Memory B cell (primary cell): ENCODE results near the gene GNG5.

Experiments used
- ATAC-seq: fragments of 150-1000 bp; cut with Tn5 transposase; 2 replicates; pipeline ENCODE4 v1.10.0; 2021; ENCODE audit warnings: low read depth, mild to moderate bottlenecking, moderate library complexity
- DNase-seq, 2 donors: peaks; one replicate each; pipeline ENCODE4 v3.0.0; 2022; ENCODE audit warnings: low spot score in 2 of 2
- H3K27ac Mint-ChIP-seq: one replicate; pipeline ENCODE4 v1.8.0; 2022; ENCODE audit warnings: mild to moderate bottlenecking, moderate library complexity, mixed read lengths
- H3K27me3 Mint-ChIP-seq: one replicate; pipeline ENCODE4 v1.8.0; 2022; ENCODE audit warnings: mixed read lengths
- H3K36me3 Mint-ChIP-seq: one replicate; pipeline ENCODE4 v1.8.0; 2022; ENCODE audit warnings: mild to moderate bottlenecking, mixed read lengths
- H3K4me1 Mint-ChIP-seq: one replicate; pipeline ENCODE4 v1.8.0; 2022; ENCODE audit warnings: mixed read lengths
- H3K4me3 Mint-ChIP-seq: one replicate; pipeline ENCODE4 v1.8.0; 2022; ENCODE audit warnings: mild to moderate bottlenecking, moderate library complexity, mixed read lengths
- H3K9me3 Mint-ChIP-seq: one replicate; pipeline ENCODE4 v1.8.0; 2022; ENCODE audit warnings: mixed read lengths

GNG5 gene

DNA sequence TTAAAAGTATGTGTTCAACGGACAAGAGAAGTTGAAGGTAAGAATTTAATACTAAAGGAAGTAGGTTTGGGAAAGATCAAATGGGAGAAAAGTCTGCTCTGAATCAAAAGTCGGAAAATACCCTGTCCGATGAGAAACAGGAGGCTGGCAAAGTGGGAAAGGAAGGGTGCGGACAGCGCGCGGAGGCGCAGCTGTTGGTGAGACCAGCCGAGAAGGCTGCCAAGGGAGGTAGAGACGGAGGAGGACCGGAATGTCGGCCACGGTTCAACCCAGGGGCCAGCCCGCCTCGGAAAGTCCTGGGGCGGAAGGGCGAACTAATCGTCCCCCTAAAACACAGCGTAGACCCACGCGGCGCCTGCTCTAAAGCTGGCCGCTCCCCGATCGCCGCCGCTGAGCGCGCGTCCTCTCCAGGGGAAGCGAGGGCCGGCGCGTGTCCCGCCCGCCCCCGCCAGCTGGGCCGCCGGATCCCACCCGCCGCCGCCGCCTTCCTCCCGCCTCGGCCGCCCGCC, 834 bp downstream of the GNG5 start:
- H3K4me3 Mint-ChIP-seq, result peak overlapping the region; percentile 90
- ATAC-seq (peak; percentile 46), DNase-seq (no peak)
- peak overlapping the region; percentile 94 for H3K27ac Mint-ChIP-seq
- no peaks in the 10 kb centered on the region for H3K9me3 Mint-ChIP-seq
- no peaks in the 10 kb centered on the region for H3K27me3 Mint-ChIP-seq
- peaks cover 24% of the 10 kb centered on the region for H3K4me1 Mint-ChIP-seq
- H3K36me3 Mint-ChIP-seq, result peaks cover 3% of the 10 kb centered on the region

DNA sequence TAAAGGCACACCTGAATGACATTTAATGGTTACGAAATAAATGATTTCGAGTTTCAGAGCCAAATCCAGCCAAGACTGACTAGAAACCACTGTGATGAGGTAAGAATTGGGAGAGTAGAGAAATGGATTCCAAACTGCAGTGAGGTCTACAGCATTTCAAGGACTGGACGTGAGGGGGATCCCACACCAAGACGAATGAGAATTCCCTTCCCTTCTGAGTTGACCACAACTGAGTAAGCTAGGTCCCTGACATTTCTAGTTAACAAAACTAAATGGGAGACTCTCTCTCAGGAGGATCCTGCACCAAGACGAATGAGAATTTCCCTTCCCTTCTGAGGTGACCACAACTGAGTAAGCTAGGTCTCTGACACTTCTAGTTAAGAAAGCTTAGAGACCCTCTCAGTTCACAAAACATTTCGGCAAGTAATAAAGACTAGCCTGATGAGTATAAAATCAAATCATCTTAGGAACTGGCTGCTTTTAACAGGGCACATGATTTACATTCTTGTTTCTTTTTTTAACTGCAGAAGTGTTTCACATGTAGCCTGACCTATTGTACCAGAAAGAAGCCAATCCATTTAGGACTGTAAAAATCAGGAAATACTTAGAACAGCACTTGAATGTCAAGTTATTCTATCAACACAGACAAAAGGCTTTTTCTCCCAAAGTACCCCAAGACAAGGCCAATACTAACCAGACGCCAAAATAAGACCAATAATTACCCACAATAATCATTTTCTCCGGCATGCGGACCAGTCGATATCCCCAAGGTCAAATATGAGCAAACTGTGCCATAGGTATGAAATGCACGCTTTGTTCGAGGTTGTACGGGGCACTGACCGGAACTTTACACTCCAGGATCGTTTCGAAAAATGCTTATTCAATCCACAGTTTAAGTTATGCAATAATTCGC, 1.5 kb downstream of the GNG5 start:
- Mint-ChIP-seq H3K4me3 (peak overlapping the region; percentile 90), H3K9me3 (no peaks in the 10 kb centered on the region), H3K4me1 (peaks cover 24% of the 10 kb centered on the region), H3K27me3 (no peaks in the 10 kb centered on the region), H3K36me3 (peaks cover 3% of the 10 kb centered on the region), H3K27ac (peak overlapping the region; percentile 94)
- ATAC-seq (no peak), DNase-seq (no peak)

DNA sequence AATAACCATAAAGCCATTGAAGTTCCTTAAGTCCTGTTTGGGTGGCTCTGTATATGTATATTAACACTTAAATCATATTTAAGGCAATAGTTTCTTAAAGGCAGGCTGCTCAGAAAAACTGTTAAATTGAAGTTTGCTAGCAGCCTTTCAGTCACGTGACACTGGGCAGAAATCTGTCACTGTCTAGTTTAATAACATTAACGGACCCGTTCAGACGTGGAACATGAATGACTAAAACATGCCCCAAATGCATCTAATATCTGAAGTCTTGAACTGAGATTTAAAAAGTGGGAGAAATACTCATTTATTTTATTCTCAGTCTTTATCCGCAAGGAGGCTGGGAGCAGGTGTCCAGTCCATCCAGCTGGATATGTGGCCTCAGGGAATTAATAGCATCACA, 3.5 kb downstream of the GNG5 start:
- H3K4me1 Mint-ChIP-seq, result peaks cover 25% of the 10 kb centered on the region

DNA sequence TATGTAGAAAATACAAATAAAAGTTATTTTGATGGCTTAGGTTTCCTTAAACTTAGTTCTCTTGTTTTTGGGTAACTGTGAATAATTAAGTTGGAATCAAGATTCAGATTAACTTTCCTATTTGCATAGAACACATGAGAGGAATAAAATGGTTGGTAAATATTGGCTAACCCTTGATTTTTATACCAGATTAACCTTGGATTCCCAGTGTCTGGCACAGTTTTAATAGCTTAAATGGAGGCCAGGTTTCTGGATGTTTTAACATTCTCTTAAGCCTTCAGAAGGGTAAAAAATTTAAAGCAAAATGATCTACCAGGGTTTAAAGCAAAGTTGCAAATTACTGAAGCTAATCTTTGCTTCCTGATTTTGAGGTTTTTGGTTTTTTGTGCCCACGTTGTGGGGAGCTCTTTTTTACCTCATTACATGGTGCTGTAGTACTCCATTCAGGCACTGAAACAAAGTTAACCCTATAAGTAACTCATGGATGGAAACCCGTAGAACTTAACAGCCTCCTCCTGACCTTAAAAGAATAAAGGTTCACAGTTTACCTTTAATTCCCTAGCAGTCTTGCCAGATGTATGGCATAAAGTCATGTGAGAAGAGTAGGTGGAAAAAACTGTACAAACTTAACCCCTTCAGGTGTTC, 8.6 kb downstream of the GNG5 start:
- Mint-ChIP-seq H3K4me3 (no peak overlapping the region), H3K9me3 (no peaks in the 10 kb centered on the region), H3K4me1 (peaks cover 12% of the 10 kb centered on the region), H3K27ac (no peak overlapping the region), H3K36me3 (peaks cover 18% of the 10 kb centered on the region), H3K27me3 (no peaks in the 10 kb centered on the region)
- DNase-seq (no peak), ATAC-seq (peak; percentile 51)

More for the DNA sequence above, 3.5 kb downstream of the GNG5 start:
- DNase-seq, result no peak
- H3K36me3 Mint-ChIP-seq, result peaks cover 6% of the 10 kb centered on the region
- no peaks in the 10 kb centered on the region for H3K27me3 Mint-ChIP-seq
- H3K4me3 Mint-ChIP-seq, result no peak overlapping the region
- H3K9me3 Mint-ChIP-seq, result no peaks in the 10 kb centered on the region
- H3K27ac Mint-ChIP-seq, result no peak overlapping the region
- no peak for ATAC-seq

DNA sequence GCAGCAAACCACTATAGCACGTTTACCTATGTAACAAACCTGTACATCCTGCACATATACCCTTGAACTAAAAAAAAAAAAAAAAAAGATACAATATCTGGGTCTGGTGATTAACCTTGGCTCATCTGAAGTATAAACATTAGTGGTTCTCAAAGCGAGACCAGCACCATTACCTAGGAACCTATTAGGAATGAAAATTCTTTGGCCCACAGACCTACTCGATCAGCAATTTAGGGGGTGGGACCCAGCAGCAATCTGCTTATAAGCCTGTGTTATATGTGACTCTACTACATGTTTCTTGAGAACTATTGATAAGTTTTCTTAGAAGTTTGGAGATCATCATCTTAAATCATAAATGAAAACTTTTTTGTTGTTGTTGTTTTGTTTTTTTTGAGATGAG, 9.9 kb downstream of the GNG5 start:
- ATAC-seq, result no peak
- Mint-ChIP-seq H3K4me3 (no peak overlapping the region), H3K4me1 (peaks cover 9% of the 10 kb centered on the region), H3K36me3 (peaks cover 19% of the 10 kb centered on the region), H3K27me3 (no peaks in the 10 kb centered on the region), H3K9me3 (no peaks in the 10 kb centered on the region), H3K27ac (no peak overlapping the region)
- no peak for DNase-seq

DNA sequence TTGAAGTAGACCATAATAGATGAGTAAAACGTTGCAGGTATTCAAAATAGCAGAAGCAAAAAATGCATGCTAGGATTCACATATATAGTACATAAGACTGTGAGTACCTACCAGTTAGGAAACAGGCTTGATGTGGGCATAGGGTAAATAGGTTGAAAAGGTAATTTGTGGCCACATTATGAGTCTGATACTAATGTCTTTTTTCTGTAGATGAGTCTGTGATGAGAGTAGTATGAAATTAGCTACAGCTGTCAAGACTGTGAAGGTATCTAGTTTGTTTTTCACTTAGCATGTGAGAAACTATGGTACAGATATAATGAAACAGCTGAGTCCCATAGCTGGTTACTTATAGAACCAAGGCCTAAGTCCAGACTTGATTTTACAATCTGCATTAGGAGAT, 12.6 kb downstream of the GNG5 start:
- no peaks in the 10 kb centered on the region for H3K27me3 Mint-ChIP-seq
- no peak for DNase-seq
- peaks cover 5% of the 10 kb centered on the region for H3K4me1 Mint-ChIP-seq
- peaks cover 29% of the 10 kb centered on the region for H3K36me3 Mint-ChIP-seq
- H3K27ac Mint-ChIP-seq, result peak overlapping the region; percentile 67
- H3K4me3 Mint-ChIP-seq, result no peak overlapping the region
- ATAC-seq, result no peak
- H3K9me3 Mint-ChIP-seq, result no peaks in the 10 kb centered on the region

DNA sequence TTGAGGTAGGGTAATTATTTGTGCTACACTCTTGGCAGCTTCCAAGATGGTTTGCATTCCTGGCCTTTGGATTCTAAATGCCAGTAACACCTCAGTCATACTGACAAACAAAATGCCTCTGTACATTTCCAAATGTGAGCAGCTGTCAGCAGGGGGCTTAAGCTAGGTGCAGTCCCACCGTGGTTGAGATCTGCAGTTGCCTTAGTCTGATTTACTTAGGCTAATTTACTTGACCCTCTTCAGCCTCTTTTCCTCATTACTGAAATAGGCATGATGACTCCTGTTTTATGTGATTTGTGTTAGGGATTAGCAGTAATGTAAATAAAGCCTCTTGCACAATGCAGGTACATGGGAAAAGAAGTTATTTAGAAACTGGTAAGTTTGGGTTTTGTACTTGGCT, 13.7 kb downstream of the GNG5 start:
- H3K27ac Mint-ChIP-seq, result no peak overlapping the region
- H3K36me3 Mint-ChIP-seq, result peaks cover 32% of the 10 kb centered on the region
- H3K4me3 Mint-ChIP-seq, result no peak overlapping the region
- H3K4me1 Mint-ChIP-seq, result peaks cover 3% of the 10 kb centered on the region
- no peaks in the 10 kb centered on the region for H3K27me3 Mint-ChIP-seq
- ATAC-seq (no peak), DNase-seq (no peak)
- no peaks in the 10 kb centered on the region for H3K9me3 Mint-ChIP-seq

DNA sequence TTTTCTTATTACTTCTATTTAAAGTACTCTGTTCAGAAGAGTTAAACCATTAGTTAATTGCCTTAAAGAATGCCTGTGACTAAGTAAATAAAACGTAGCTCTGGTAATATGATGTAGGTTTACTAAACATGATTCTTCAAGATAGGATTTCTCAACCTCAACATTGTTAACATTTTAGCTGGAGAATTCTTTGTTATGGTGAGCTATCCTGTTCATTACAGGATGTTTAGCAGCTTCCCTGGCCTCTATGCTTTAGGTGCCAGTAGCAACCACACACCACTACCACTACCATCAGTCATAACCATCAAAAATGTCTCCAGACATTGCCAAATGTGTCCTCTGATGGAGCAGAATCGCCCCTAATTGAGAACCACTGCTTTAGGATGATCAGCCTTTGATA, 16.6 kb downstream of the GNG5 start:
- peak overlapping the region; percentile 19 for H3K27ac Mint-ChIP-seq
- ATAC-seq (no peak), DNase-seq (no peak)
- no peaks in the 10 kb centered on the region for H3K9me3 Mint-ChIP-seq
- H3K4me3 Mint-ChIP-seq, result no peak overlapping the region
- H3K4me1 Mint-ChIP-seq, result peaks cover 12% of the 10 kb centered on the region
- H3K36me3 Mint-ChIP-seq, result peaks cover 42% of the 10 kb centered on the region
- H3K27me3 Mint-ChIP-seq, result no peaks in the 10 kb centered on the region

DNA sequence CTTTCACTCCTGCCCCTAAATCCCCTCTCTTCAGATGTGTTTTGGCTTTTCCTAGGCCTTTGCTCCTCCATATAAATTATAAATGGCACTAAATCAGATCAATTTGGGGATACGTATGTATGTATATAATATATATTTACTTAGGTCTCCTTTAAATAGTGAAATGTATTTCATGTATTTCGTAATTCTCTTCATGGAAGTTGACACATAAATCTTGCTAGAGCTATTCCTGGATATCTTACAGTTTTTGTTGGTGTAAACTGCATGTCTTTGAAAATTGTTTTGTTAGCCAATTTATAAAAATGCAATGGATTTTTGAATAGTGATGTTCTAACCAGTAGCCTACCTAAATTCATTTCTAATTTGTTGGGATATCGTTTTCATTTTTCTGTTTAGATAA, 18.3 kb downstream of the GNG5 start:
- ATAC-seq (no peak), DNase-seq (no peak)
- H3K4me1 Mint-ChIP-seq, result peaks cover 13% of the 10 kb centered on the region
- no peaks in the 10 kb centered on the region for H3K9me3 Mint-ChIP-seq
- H3K36me3 Mint-ChIP-seq, result peaks cover 37% of the 10 kb centered on the region
- no peak overlapping the region for H3K4me3 Mint-ChIP-seq
- no peaks in the 10 kb centered on the region for H3K27me3 Mint-ChIP-seq
- no peak overlapping the region for H3K27ac Mint-ChIP-seq

DNA sequence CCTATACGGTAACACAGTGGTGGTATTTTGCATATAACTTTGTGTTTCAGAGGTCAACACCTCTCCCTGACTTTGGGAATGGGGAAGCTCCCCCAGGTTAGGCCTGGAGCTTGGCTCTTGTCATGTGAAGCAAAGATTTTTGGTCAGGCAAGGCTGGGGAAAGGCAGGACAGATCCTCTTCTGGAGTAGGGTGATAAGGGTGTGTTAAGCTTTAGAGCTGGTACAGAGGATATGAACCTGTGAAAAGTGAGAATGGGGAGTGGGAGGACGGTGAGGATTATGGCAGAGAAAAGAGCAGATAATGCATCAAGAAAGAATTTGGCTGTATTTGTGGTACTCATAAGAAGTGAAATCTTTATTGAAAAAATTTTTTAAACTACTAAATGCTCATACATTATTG, 25.1 kb downstream of the GNG5 start:
- peaks cover 26% of the 10 kb centered on the region for H3K4me1 Mint-ChIP-seq
- no peak overlapping the region for H3K27ac Mint-ChIP-seq
- H3K4me3 Mint-ChIP-seq, result peak overlapping the region; percentile 5
- no peak for DNase-seq
- peaks cover 32% of the 10 kb centered on the region for H3K36me3 Mint-ChIP-seq
- peaks cover 9% of the 10 kb centered on the region for H3K27me3 Mint-ChIP-seq
- ATAC-seq, result no peak
- peaks cover 8% of the 10 kb centered on the region for H3K9me3 Mint-ChIP-seq

DNA sequence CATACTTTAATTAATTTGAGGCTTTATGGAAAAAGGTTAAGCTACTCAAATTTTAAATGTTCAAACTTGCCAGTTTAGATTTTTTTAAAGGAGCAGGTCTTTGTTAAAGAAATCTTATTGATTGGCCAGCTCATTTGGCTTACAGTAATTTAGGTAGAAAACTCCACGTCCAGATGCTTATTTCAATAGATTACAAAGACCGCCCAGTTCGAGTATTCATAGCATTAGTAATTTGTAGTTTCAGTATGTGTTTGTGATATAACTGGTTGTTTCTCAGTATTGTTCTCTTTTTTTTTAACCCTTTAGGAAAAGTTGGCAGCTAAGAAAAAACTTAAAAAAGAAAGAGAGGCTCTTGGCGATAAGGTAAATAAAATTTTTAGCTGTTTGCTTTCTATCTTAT, 25.7 kb downstream of the GNG5 start:
- Mint-ChIP-seq H3K27me3 (peaks cover 9% of the 10 kb centered on the region), H3K4me3 (no peak overlapping the region), H3K27ac (no peak overlapping the region), H3K36me3 (peaks cover 26% of the 10 kb centered on the region), H3K9me3 (peaks cover 8% of the 10 kb centered on the region), H3K4me1 (peaks cover 22% of the 10 kb centered on the region)
- no peak for ATAC-seq
- no peak for DNase-seq

DNA sequence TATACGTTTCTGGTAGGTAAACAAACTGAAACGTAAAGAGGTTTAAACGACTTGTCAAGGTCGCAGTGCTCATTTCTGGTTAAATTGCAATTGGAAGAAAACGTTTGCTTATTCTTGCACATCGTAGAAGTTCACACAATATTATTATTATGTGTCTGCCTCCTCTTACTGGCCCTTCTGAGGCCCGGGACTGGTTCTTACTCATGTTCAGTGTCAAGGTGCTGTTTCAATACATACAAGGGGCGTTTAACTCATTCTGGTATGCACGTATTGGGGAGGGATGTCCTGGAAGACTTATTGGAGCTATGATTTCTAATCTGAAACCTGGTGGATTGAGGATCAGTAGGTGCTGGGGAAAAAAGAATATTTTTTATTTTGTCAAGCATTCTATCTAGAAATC, 26.4 kb downstream of the GNG5 start:
- H3K27me3 Mint-ChIP-seq, result peaks cover 9% of the 10 kb centered on the region
- no peak for ATAC-seq
- H3K4me1 Mint-ChIP-seq, result peaks cover 21% of the 10 kb centered on the region

DNA sequence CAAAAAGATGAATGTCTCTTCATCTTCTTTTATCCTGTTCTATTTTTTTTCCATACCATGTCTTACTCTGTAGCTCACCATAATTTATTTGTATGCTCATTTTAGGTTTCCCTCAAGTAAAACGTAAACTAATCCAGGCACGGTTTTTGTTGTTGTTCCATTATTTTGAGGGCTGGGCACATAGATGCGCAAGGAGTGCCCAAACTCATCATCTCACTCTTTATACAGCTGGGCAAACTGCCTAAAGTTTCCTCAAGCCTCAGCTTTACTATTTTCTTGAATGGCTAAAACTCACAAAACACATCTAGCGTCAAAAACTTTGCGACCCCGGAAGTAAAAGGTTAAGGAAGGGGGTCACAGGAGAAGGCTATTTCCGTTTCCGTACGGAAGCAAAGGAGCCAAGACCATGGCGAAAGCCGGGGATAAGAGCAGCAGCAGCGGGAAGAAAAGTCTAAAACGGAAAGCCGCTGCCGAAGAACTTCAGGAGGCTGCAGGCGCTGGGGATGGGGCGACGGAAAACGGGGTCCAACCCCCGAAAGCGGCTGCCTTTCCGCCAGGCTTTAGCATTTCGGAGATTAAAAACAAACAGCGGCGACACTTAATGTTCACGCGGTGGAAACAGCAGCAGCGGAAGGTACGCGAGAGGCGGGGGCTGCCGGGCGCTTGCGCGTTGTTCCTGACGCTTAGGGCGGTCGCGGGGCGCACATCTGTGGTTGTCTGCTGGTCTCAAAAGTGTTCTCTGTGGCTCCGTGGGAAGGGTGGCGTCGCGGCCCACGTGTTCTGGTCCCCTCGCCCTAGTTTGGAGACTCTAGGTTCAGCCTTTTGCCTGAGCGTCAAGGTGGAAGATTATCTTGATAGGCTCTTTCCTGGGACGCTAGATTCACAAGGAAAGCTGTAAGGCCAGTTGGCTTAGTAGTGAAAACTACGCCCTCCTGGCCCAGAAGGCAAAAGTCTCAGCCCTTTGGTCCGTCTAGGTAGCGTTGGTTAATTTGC, 27.2 kb downstream of the GNG5 start, which contains the start of gene RPF1:
RPF1 (plus strand) TSS at position 391 of the 993 bp plus-strand sequence; CDS start at position 407, 16 bp downstream.
- Mint-ChIP-seq H3K9me3 (peaks cover 8% of the 10 kb centered on the region), H3K27me3 (peaks cover 13% of the 10 kb centered on the region), H3K4me1 (peaks cover 21% of the 10 kb centered on the region), H3K27ac (peak within 1 kb of the TSS; percentile 93), H3K36me3 (peaks cover 22% of the 10 kb centered on the region), H3K4me3 (peak within 1 kb of the TSS; percentile 96)
- DNase-seq, result peak; percentile 63 to 65
- ATAC-seq, result peak; percentile 93

More for the DNA sequence above, 26.4 kb downstream of the GNG5 start:
- Mint-ChIP-seq H3K9me3 (peaks cover 8% of the 10 kb centered on the region), H3K36me3 (peaks cover 24% of the 10 kb centered on the region), H3K4me3 (peak overlapping the region; percentile 96), H3K27ac (peak overlapping the region; percentile 93)
- no peak for DNase-seq
